ENCODE results near the gene DNAI1.

- TF ChIP-seq CTCF (conservative IDR thresholded peaks at IDR 0.05): no peak
- no peak for TF ChIP-seq ZFX (IDR thresholded peaks at IDR 0.05)
These were observed 60.9 kb downstream of the DNAI1 start for GRCh38 chr9:34519321-34520020.

Data from C4-2B (cell line).